Measurements from ENCODE around the gene DYNC1I2. TPM values are rescaled to one million over a fixed set of nuclear protein-coding genes. Genes with fewer than 3 reads are reported as not detected.
"Not testable (repeated sequence)": the region's sequence is repeated elsewhere in the genome, so short reads cannot be mapped to it uniquely, and the experiment has no call there.

DYNC1I2 gene
- polyA plus RNA-seq, 4 donors = 76.4 to 137 (median 101) TPM

- H3K4me3 ChIP-seq (ENCODE audit: low read depth in 1 of 3, low read length in 3 of 3) = no peak overlapping the region
- H3K9me3 ChIP-seq (ENCODE audit: control insufficient read depth in 2 of 2, insufficient read depth in 1 of 2, low read depth in 1 of 2, low read length in 1 of 2) = no peaks in the 10 kb centered on the region
- no peaks in the 10 kb centered on the region for H3K4me1 ChIP-seq (ENCODE audit: control insufficient read depth in 3 of 3, insufficient read depth in 2 of 3, low read depth in 1 of 3, low read length in 2 of 3)
- DNase-seq = no peak
- peaks cover 6 to 15% (median 8%) of the 10 kb centered on the region in 3 donors for H3K36me3 ChIP-seq (ENCODE audit: control insufficient read depth in 3 of 3, insufficient read depth in 2 of 3, low read depth in 1 of 3, low read length in 3 of 3)
- WGBS, 3 donors = 75 to 87% (median 80%) methylated on average over 1 of the region's 1 CpG
- no peak for FAIRE-seq
- no peak overlapping the region for H3K27ac ChIP-seq (ENCODE audit: low read depth in 1 of 3, low read length in 2 of 3)
- H3K27me3 ChIP-seq (ENCODE audit: control insufficient read depth in 3 of 3, insufficient read depth in 3 of 3, low read length in 3 of 3) = no peaks in the 10 kb centered on the region
These were observed 57.9 kb downstream of the DYNC1I2 start for GRCh38 chr2:171745141-171745540.

- H3K27me3 ChIP-seq (ENCODE audit: control insufficient read depth in 3 of 3, insufficient read depth in 3 of 3, low read length in 3 of 3) = no peaks in the 10 kb centered on the region
- 80 to 81% (median 81%) methylated on average over 4 of the region's 4 CpGs for WGBS, 3 donors
- H3K36me3 ChIP-seq (ENCODE audit: control insufficient read depth in 3 of 3, insufficient read depth in 2 of 3, low read depth in 1 of 3, low read length in 3 of 3) = peaks cover 6 to 15% (median 9%) of the 10 kb centered on the region in 3 donors
- DNase-seq = no peak
- no peaks in the 10 kb centered on the region for H3K4me1 ChIP-seq (ENCODE audit: control insufficient read depth in 3 of 3, insufficient read depth in 2 of 3, low read depth in 1 of 3, low read length in 2 of 3)
- H3K9me3 ChIP-seq (ENCODE audit: control insufficient read depth in 2 of 2, insufficient read depth in 1 of 2, low read depth in 1 of 2, low read length in 1 of 2) = no peaks in the 10 kb centered on the region
- H3K27ac ChIP-seq (ENCODE audit: low read depth in 1 of 3, low read length in 2 of 3) = no peak overlapping the region
- no peak for FAIRE-seq
- no peak overlapping the region for H3K4me3 ChIP-seq (ENCODE audit: low read depth in 1 of 3, low read length in 3 of 3)
These were observed 58.5 kb downstream of the DYNC1I2 start for GRCh38 chr2:171745806-171746205.

DNA sequence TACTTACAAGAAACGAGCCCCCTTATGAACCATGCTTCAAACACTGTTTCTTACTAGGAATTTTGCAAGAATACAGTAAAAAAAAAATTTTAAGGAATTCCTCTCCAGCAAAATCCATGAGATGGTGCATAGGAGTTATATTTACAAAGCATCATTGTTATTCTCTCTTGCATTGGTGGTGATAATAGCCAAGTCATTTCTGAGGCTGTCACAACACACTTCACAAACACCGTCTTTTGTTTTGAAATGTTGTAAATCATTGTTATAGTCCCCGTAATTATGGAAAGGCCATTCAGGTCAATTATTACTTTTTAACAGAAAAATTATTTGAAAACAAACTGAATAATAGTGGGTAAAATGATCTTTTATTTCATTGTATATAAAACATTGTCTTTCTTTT is 60.1 kb downstream of the DYNC1I2 start:
- no peak for FAIRE-seq
- H3K4me1 ChIP-seq (ENCODE audit: control insufficient read depth in 3 of 3, insufficient read depth in 2 of 3, low read depth in 1 of 3, low read length in 2 of 3) = no peaks in the 10 kb centered on the region
- H3K9me3 ChIP-seq (ENCODE audit: control insufficient read depth in 2 of 2, insufficient read depth in 1 of 2, low read depth in 1 of 2, low read length in 1 of 2) = no peaks in the 10 kb centered on the region
- 86 to 93% (median 93%) methylated on average over 3 of the region's 3 CpGs for WGBS, 3 donors
- H3K4me3 ChIP-seq (ENCODE audit: low read depth in 1 of 3, low read length in 3 of 3) = no peak overlapping the region
- H3K27ac ChIP-seq (ENCODE audit: low read depth in 1 of 3, low read length in 2 of 3) = no peak overlapping the region
- H3K27me3 ChIP-seq (ENCODE audit: control insufficient read depth in 3 of 3, insufficient read depth in 3 of 3, low read length in 3 of 3) = no peaks in the 10 kb centered on the region
- H3K36me3 ChIP-seq (ENCODE audit: control insufficient read depth in 3 of 3, insufficient read depth in 2 of 3, low read depth in 1 of 3, low read length in 3 of 3) = peaks cover 8 to 18% (median 9%) of the 10 kb centered on the region in 3 donors
- DNase-seq = no peak

DNA sequence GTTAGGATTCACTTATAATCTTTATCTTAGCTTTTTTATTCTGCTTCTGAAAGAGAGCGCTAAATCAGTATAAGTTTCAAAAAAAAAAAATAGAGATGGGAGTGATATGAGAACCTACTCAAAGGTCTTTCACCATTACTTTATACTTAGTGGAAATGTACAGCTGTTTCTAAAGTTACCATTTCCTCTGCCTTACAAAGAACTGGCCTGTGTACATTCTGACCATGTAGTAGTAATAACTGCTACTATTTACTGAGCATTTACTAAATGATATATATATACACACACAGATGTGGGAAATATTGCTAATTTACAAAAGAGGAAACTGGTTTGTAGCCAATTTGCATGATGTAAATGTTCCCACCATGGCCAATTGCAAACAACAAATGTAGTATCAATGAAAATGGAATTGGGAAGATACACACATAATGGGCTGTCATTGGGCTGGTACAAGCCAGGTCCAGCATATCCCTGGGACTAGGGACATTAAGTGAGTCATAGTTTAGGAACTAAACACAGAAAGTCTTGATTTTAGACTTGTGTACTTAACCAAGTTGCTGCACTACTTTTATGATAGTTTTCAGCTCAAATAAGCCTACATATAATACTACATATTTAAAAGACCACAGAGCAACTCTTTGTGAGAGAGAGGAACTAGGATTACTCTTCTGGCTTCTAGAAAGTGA is 67.1 kb downstream of the DYNC1I2 start:
- Histone ChIP-seq H3K27ac (ENCODE audit: low read depth in 1 of 3, low read length in 2 of 3) (no peak overlapping the region), H3K4me1 (ENCODE audit: control insufficient read depth in 3 of 3, insufficient read depth in 2 of 3, low read depth in 1 of 3, low read length in 2 of 3) (no peaks in the 10 kb centered on the region), H3K36me3 (ENCODE audit: control insufficient read depth in 3 of 3, insufficient read depth in 2 of 3, low read depth in 1 of 3, low read length in 3 of 3) (peaks cover 4 to 7% (median 5%) of the 10 kb centered on the region in 3 donors), H3K9me3 (ENCODE audit: control insufficient read depth in 2 of 2, insufficient read depth in 1 of 2, low read depth in 1 of 2, low read length in 1 of 2) (peaks cover 0 to 3% of the 10 kb centered on the region in 2 donors), H3K4me3 (ENCODE audit: low read depth in 1 of 3, low read length in 3 of 3) (no peak overlapping the region), H3K27me3 (ENCODE audit: control insufficient read depth in 3 of 3, insufficient read depth in 3 of 3, low read length in 3 of 3) (no peaks in the 10 kb centered on the region)
- DNase-seq (no peak), FAIRE-seq (no peak)
- WGBS, 3 donors = 94 to 98% (median 96%) methylated on average over 1 of the region's 1 CpG

GRCh38 chr2:171758762-171759161 is 71.5 kb downstream of the DYNC1I2 start:
- H3K4me1 ChIP-seq (ENCODE audit: control insufficient read depth in 3 of 3, insufficient read depth in 2 of 3, low read depth in 1 of 3, low read length in 2 of 3); H3K4me3 ChIP-seq (ENCODE audit: low read depth in 1 of 3, low read length in 3 of 3); FAIRE-seq; H3K27me3 ChIP-seq (ENCODE audit: control insufficient read depth in 3 of 3, insufficient read depth in 3 of 3, low read length in 3 of 3); DNase-seq; H3K9me3 ChIP-seq (ENCODE audit: control insufficient read depth in 2 of 2, insufficient read depth in 1 of 2, low read depth in 1 of 2, low read length in 1 of 2); H3K27ac ChIP-seq (ENCODE audit: low read depth in 1 of 3, low read length in 2 of 3): not testable (repeated sequence)
- WGBS, 3 donors = 90 to 100% (median 97%) methylated on average over 1 of the region's 1 CpG
- peaks cover 0 to 19% (median 13%) of the 10 kb centered on the region in 3 donors for H3K36me3 ChIP-seq (ENCODE audit: control insufficient read depth in 3 of 3, insufficient read depth in 2 of 3, low read depth in 1 of 3, low read length in 3 of 3)

GRCh38 chr2:171761176-171761575 is 73.9 kb downstream of the DYNC1I2 start:
- H3K27ac ChIP-seq (ENCODE audit: low read depth in 1 of 3, low read length in 2 of 3); H3K4me1 ChIP-seq (ENCODE audit: control insufficient read depth in 3 of 3, insufficient read depth in 2 of 3, low read depth in 1 of 3, low read length in 2 of 3); FAIRE-seq; H3K9me3 ChIP-seq (ENCODE audit: control insufficient read depth in 2 of 2, insufficient read depth in 1 of 2, low read depth in 1 of 2, low read length in 1 of 2); H3K27me3 ChIP-seq (ENCODE audit: control insufficient read depth in 3 of 3, insufficient read depth in 3 of 3, low read length in 3 of 3); H3K4me3 ChIP-seq (ENCODE audit: low read depth in 1 of 3, low read length in 3 of 3); DNase-seq: not testable (repeated sequence)
- WGBS, 3 donors = 94 to 95% (median 95%) methylated on average over 4 of the region's 4 CpGs
- H3K36me3 ChIP-seq (ENCODE audit: control insufficient read depth in 3 of 3, insufficient read depth in 2 of 3, low read depth in 1 of 3, low read length in 3 of 3) = peaks cover 0 to 19% (median 13%) of the 10 kb centered on the region in 3 donors

DNA sequence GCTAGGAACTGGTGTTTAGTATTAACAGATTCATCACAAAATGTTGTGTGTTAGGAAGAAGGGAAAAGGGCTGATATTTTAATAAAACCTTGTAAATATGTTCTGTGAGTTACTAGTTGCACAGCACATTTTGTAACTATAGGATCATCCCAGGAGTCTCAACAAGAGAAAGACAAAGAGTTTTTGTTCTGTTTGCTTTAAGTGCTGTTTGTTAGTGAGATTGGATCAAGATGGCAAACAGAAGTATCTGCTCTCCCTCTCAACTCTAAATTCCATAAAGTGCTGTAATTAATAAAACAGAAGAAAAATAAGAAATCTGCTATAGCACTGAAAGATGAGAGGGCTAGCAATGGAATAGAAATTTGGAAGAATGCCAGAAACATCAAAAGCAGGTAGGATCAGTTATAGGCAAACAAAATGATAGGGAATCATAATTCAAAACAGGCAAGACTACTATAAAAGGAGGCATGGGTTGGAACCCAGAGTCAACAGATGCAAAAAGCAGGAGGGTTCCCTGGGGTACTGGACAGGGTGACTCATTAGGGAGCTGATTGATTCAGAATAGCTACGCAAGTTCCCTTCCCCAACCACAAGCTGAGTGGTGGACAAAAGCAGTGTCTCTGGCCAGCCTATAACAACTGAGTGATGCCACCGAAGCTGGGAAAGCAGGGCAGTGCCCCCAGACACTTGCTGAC is 75.8 kb downstream of the DYNC1I2 start:
- H3K27me3 ChIP-seq (ENCODE audit: control insufficient read depth in 3 of 3, insufficient read depth in 3 of 3, low read length in 3 of 3) = no peaks in the 10 kb centered on the region
- WGBS, 3 donors = 89 to 94% (median 93%) methylated on average over 2 of the region's 2 CpGs
- DNase-seq (no peak), FAIRE-seq (no peak)
- peaks cover 0 to 19% (median 13%) of the 10 kb centered on the region in 3 donors for H3K36me3 ChIP-seq (ENCODE audit: control insufficient read depth in 3 of 3, insufficient read depth in 2 of 3, low read depth in 1 of 3, low read length in 3 of 3)
- no peak overlapping the region for H3K27ac ChIP-seq (ENCODE audit: low read depth in 1 of 3, low read length in 2 of 3)
- H3K4me1 ChIP-seq (ENCODE audit: control insufficient read depth in 3 of 3, insufficient read depth in 2 of 3, low read depth in 1 of 3, low read length in 2 of 3) = no peaks in the 10 kb centered on the region
- H3K9me3 ChIP-seq (ENCODE audit: control insufficient read depth in 2 of 2, insufficient read depth in 1 of 2, low read depth in 1 of 2, low read length in 1 of 2) = peaks cover 0 to 10% of the 10 kb centered on the region in 2 donors
- H3K4me3 ChIP-seq (ENCODE audit: low read depth in 1 of 3, low read length in 3 of 3) = no peak overlapping the region

DNA sequence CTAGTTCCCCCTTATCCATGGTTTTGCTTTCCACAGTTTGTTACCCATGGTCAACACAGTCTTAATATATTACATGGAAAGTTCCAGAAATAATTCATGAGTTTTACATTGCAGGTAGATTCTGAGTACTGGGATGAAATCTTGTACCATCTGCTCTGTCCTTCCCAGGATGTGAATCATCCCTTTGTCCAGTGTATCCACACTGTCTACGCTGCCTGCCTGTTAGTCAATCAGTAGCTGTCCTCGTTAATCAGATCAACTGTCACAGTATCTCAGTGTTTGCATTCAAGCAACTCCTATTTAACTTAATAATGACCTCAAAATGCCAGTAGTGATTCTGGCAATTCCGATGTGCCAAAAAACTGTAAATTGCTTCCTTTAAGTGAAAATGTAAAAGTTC is 76.3 kb downstream of the DYNC1I2 start:
- Histone ChIP-seq H3K4me1 (ENCODE audit: control insufficient read depth in 3 of 3, insufficient read depth in 2 of 3, low read depth in 1 of 3, low read length in 2 of 3) (no peaks in the 10 kb centered on the region), H3K27ac (ENCODE audit: low read depth in 1 of 3, low read length in 2 of 3) (no peak overlapping the region), H3K9me3 (ENCODE audit: control insufficient read depth in 2 of 2, insufficient read depth in 1 of 2, low read depth in 1 of 2, low read length in 1 of 2) (peaks cover 0 to 10% of the 10 kb centered on the region in 2 donors), H3K4me3 (ENCODE audit: low read depth in 1 of 3, low read length in 3 of 3) (no peak overlapping the region), H3K36me3 (ENCODE audit: control insufficient read depth in 3 of 3, insufficient read depth in 2 of 3, low read depth in 1 of 3, low read length in 3 of 3) (peaks cover 0 to 19% (median 13%) of the 10 kb centered on the region in 3 donors), H3K27me3 (ENCODE audit: control insufficient read depth in 3 of 3, insufficient read depth in 3 of 3, low read length in 3 of 3) (no peaks in the 10 kb centered on the region)
- no peak for FAIRE-seq
- 94 to 96% (median 95%) methylated on average over 3 of the region's 3 CpGs for WGBS, 3 donors
- no peak for DNase-seq
